AG04449 (cell line): ENCODE measurements around the gene FAM210A.
"Not testable (repeated sequence)": the region's sequence is repeated elsewhere in the genome, so short reads cannot be mapped to it uniquely, and the experiment has no call there.

Experiments
- CTCF ChIA-PET: fragments of 350-600 bp; formaldehyde crosslinking; extraction: SDS; loops from one replicate; lab custom pipeline; 2021; ENCODE audit warnings: antibody characterized with exemption; lab: Yijun Ruan, JAX
- POLR2A ChIA-PET: fragments of 400-600, 350-600 bp; formaldehyde crosslinking; extraction: SDS; loops from one replicate; lab custom pipeline; 2020; ENCODE audit warnings: antibody characterized with exemption, inconsistent platforms; lab: Yijun Ruan, JAX
- DNase-seq: peaks from one replicate; pipeline ENCODE4 v3.0.0-alpha.2; 2010; ENCODE audit warnings: low read depth, low spot score
- H3K4me3 ChIP-seq: 2 replicates; pipeline ENCODE4 v1.5.1; 2011; ENCODE audit warnings: low read depth, mild to moderate bottlenecking, control low read depth, low read length
- TF ChIP-seq, protein P1 (sequence below): IDR thresholded peaks from one replicate; pipeline ENCODE4 v1.5.1; 2011; ENCODE audit warnings: mild to moderate bottlenecking, moderate library complexity, low read length, control low read depth, inconsistent platforms; ENCODE audit not compliant: insufficient read depth; ENCODE audit errors: missing control alignments

Gene FAM210A

DNA sequence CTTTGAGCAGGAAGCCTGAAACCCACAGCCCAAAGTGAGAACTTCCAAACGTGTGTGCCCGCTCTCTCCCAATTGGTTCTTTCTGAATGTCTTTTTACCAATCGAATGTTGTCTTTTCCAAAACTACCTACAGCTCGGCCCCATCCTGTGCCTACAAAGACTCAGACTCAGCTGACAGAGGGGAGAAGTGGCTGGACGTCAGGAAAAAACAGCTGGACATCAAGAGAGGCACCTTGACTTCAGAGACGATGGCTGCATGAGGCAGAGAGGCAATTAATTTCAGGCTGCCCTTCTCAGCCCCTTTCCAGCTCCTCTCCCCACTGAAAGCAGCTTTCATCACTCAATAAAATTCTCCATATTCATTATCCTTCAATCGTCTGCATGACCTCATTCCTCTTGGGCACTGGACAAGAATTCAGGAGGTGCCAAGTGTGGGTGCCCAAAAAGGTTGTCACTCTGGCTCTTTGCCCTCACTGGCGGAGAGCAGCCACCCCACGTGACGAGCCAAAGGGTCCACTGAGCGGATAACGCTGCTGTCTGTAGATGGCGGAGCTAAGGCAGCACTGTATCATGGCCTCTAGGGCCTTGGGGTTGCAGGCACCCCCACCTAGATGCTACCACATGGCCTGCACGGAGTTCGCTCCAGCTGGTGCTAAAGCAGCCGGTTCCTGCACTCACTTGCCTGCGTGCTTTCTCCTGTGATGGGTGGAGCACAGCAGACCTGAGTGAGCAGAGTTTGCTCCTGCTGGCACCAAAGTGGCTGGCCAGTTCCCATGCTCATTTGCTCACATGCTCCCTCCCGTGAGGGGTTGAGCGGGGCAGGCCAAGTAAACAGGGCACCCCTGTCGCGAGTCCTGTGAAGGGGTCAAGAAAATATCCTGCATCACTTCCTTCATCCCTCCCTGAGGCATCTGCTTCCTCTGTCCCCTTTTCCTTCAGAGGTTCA, 37.9 kb downstream of the FAM210A start:
- H3K4me3 ChIP-seq: no peak overlapping the region
- no peak for DNase-seq
- ChIA-PET CTCF (no interaction called here), POLR2A (no interaction called here)
- TF ChIP-seq, protein P1, sequence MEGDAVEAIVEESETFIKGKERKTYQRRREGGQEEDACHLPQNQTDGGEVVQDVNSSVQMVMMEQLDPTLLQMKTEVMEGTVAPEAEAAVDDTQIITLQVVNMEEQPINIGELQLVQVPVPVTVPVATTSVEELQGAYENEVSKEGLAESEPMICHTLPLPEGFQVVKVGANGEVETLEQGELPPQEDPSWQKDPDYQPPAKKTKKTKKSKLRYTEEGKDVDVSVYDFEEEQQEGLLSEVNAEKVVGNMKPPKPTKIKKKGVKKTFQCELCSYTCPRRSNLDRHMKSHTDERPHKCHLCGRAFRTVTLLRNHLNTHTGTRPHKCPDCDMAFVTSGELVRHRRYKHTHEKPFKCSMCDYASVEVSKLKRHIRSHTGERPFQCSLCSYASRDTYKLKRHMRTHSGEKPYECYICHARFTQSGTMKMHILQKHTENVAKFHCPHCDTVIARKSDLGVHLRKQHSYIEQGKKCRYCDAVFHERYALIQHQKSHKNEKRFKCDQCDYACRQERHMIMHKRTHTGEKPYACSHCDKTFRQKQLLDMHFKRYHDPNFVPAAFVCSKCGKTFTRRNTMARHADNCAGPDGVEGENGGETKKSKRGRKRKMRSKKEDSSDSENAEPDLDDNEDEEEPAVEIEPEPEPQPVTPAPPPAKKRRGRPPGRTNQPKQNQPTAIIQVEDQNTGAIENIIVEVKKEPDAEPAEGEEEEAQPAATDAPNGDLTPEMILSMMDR: no peak

DNA sequence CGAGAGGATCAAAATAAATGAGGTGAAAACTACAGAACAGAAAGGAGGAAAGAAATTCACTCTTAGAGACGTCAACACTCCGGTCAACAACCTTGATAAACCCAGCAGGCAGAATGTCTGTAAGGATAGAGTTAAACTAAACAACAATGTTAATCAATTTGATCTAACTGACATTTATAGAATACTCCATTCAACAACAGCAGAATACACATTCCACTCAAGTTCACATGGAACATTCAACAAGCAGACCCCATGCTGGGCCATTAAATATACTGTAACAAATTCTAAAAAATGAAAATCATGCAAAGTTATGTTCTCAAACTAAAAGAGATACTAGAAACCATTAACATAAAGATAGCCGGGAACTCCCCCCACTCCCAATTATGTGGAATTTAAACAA, 41.8 kb downstream of the FAM210A start:
- TF ChIP-seq, protein P1: no peak
- CTCF ChIA-PET: no interaction called here
- no peak for DNase-seq
- H3K4me3 ChIP-seq: no peak overlapping the region
- POLR2A ChIA-PET: no interaction called here

DNA sequence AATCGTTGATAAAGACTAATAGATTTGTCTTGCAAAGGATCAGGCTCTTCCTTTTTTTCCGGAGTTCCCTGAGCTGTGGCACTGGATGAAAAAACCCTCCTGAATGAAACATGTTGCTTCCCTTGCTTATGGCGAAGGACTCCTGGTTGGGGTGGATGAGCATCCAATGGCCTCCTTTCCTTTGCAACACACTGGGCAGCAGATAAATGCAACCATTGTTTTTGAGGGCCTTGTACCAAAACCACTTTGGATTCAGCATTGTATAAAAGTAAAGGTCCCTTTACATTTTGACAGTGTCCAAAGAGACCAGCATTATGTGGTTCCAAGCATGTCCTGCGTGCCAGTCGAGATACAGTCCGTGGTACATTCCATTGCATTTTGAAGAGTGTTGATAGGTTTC, 44.7 kb downstream of the FAM210A start:
- no peak overlapping the region for H3K4me3 ChIP-seq
- TF ChIP-seq, protein P1: no peak
- CTCF ChIA-PET: no interaction called here
- POLR2A ChIA-PET: no interaction called here
- DNase-seq: no peak

DNA sequence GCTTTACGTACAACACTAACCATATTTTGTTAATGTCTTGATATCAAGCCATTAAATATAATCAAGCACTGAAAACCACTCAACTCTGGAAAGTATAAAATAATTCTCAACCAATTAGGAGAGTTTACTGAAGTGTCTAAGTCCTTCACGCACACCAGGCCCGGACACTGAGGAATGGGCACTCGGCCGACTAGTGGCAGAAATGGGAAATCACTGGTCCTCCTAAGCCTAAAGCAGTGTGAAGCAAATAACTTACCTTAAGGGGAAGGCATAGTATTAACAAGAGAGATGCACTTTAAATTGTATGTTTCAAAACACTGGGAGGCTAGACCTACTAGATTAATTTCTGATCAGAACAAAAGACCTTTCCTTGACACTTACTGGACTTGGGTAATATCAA, 45.7 kb downstream of the FAM210A start:
- POLR2A ChIA-PET: no interaction called here
- H3K4me3 ChIP-seq: no peak overlapping the region
- CTCF ChIA-PET: no interaction called here
- DNase-seq: no peak
- TF ChIP-seq, protein P1: no peak

GRCh38 chr18:13677350-13677749, 49.0 kb downstream of the FAM210A start:
- DNase-seq, H3K4me3 ChIP-seq, POLR2A ChIA-PET, CTCF ChIA-PET: not testable (repeated sequence)

GRCh38 chr18:13676471-13676870, 49.9 kb downstream of the FAM210A start:
- TF ChIP-seq, protein P1: no peak
- no peak for DNase-seq
- POLR2A ChIA-PET: no interaction called here
- no peak overlapping the region for H3K4me3 ChIP-seq
- CTCF ChIA-PET: no interaction called here
